HepG2 (cell line): Measurements from ENCODE around the gene MATR3. TPM values are rescaled to one million over a fixed set of nuclear protein-coding genes. Genes with fewer than 3 reads are reported as not detected.

ENCODE experiments used
- DNMT3B ChIP-seq: conservative IDR thresholded peaks from 2 replicates; pipeline ENCODE4 v1.6.1; 2016; ENCODE audit warnings: missing biosample characterization, control low read depth
- HDAC1 ChIP-seq: sonication (generic); formaldehyde crosslinking; IDR thresholded peaks from 2 replicates; pipeline ENCODE4 v1.5.1; 2020; ENCODE audit warnings: mild to moderate bottlenecking, missing genetic modification reagents
- KLF16 ChIP-seq, 2 experiments: sonication (generic) in 1 of 2; formaldehyde crosslinking in 1 of 2; IDR thresholded peaks; 2 replicates each; pipeline versions ENCODE4 v1.6.1 to v1.8.0; 2016 to 2023; ENCODE audit warnings: missing genetic modification reagents in 2 of 2, missing compliant biosample characterization in 1 of 2
- NPAS2 ChIP-seq: sonication (generic); formaldehyde crosslinking; IDR thresholded peaks from 2 replicates; pipeline ENCODE4 v1.8.0; 2022; ENCODE audit warnings: mild to moderate bottlenecking, missing genetic modification reagents, borderline replicate concordance
- RBAK ChIP-seq: sonication (generic); formaldehyde crosslinking; IDR thresholded peaks from 2 replicates; pipeline ENCODE4 v1.5.1; 2020; ENCODE audit warnings: mild to moderate bottlenecking, missing genetic modification reagents
- RFXANK ChIP-seq: IDR thresholded peaks from 2 replicates; pipeline ENCODE4 v1.6.1; 2016
- SCMH1 ChIP-seq: sonication (generic); formaldehyde crosslinking; IDR thresholded peaks from 2 replicates; pipeline ENCODE4 v1.9.0; 2021; ENCODE audit warnings: missing genetic modification reagents, mild to moderate bottlenecking, borderline replicate concordance
- SMARCE1 ChIP-seq: fragments of 450-650 bp; IDR thresholded peaks from 2 replicates; pipeline ENCODE4 v1.6.1; 2017; ENCODE audit warnings: borderline replicate concordance
- ZBTB20 ChIP-seq: sonication (generic); formaldehyde crosslinking; IDR thresholded peaks from 2 replicates; pipeline ENCODE4 v1.8.1; 2023; ENCODE audit warnings: missing genetic modification reagents, low read depth, mild to moderate bottlenecking, borderline replicate concordance
- ZBTB38 ChIP-seq: sonication (generic); formaldehyde crosslinking; IDR thresholded peaks from 2 replicates; pipeline ENCODE4 v1.5.1; 2020; ENCODE audit warnings: mild to moderate bottlenecking, missing genetic modification reagents
- ZFYVE20 ChIP-seq: sonication (generic); formaldehyde crosslinking; IDR thresholded peaks from 2 replicates; pipeline ENCODE4 v1.8.0; 2023; ENCODE audit warnings: low read depth, mild to moderate bottlenecking, moderate library complexity, missing genetic modification reagents, borderline replicate concordance
- ZNF180 ChIP-seq: sonication (generic); formaldehyde crosslinking; IDR thresholded peaks from 2 replicates; pipeline ENCODE4 v1.4.0; 2020; ENCODE audit warnings: low read depth, missing genetic modification reagents, borderline replicate concordance
- ZNF274 ChIP-seq: sonication (generic); formaldehyde crosslinking; IDR thresholded peaks from 2 replicates; pipeline ENCODE4 v1.5.1; 2020; ENCODE audit warnings: mild to moderate bottlenecking, missing genetic modification reagents
- ZNF317 ChIP-seq: sonication (generic); formaldehyde crosslinking; IDR thresholded peaks from 2 replicates; pipeline ENCODE4 v1.5.0; 2020; ENCODE audit warnings: mild to moderate bottlenecking, missing genetic modification reagents
- ZNF333 ChIP-seq: sonication (generic); formaldehyde crosslinking; IDR thresholded peaks from 2 replicates; pipeline ENCODE4 v1.4.0; 2020; ENCODE audit warnings: mild to moderate bottlenecking, missing genetic modification reagents, borderline replicate concordance
- ZNF530 ChIP-seq: sonication (generic); formaldehyde crosslinking; IDR thresholded peaks from 2 replicates; pipeline ENCODE4 v1.5.0; 2020; ENCODE audit warnings: low read depth, mild to moderate bottlenecking, missing genetic modification reagents
- ZNF552 ChIP-seq: sonication (generic); formaldehyde crosslinking; IDR thresholded peaks from 2 replicates; pipeline ENCODE4 v1.9.0; 2022; ENCODE audit warnings: missing genetic modification reagents, mild to moderate bottlenecking, borderline replicate concordance
- ZNF816 ChIP-seq: sonication (generic); formaldehyde crosslinking; IDR thresholded peaks from 2 replicates; pipeline ENCODE4 v1.8.0; 2022; ENCODE audit warnings: missing genetic modification reagents, mild to moderate bottlenecking, borderline replicate concordance
- polyA plus RNA-seq, 8 experiments: library from polyadenylated mRNA; depleted of rRNA in 3 of 8; stranded (reverse) in 7 of 8; unstranded in 1 of 8; fragments of >200 nt; fragmentation: Illumina TruSeq in 4 of 8; extraction: Trizol in 4 of 8; gene quantifications; 2 replicates each; pipeline versions ENCODE4 v1.2.1 to v1.2.3, GENCODE V29; 2011 to 2016; ENCODE audit warnings: low read depth in 4 of 8, missing spikeins in 1 of 8, mixed read lengths in 1 of 8; ENCODE audit not compliant: insufficient read depth in 1 of 8
- total RNA-seq, 5 experiments: library from RNA; depleted of rRNA; stranded (reverse); fragments of >200 nt; fragmentation: Illumina TruSeq; extraction: Trizol; gene quantifications; 2 replicates each; pipeline ENCODE4 v1.2.3, GENCODE V29; 2016; ENCODE audit warnings: low read depth in 1 of 5
- TF ChIP-seq, protein P1 (sequence below): sonication (generic); formaldehyde crosslinking; IDR thresholded peaks from 2 replicates; pipeline ENCODE4 v1.4.0; 2020; ENCODE audit warnings: missing genetic modification reagents
- TF ChIP-seq, protein P2 (sequence below): sonication (generic); formaldehyde crosslinking; IDR thresholded peaks from 2 replicates; pipeline ENCODE4 v1.4.0; 2020; ENCODE audit warnings: missing genetic modification reagents
- TF ChIP-seq, protein P3 (sequence below): sonication (generic); IDR thresholded peaks from 2 replicates; pipeline ENCODE4 v1.6.1; 2016; ENCODE audit warnings: low read depth, borderline replicate concordance
- TF ChIP-seq, protein P4 (sequence below): IDR thresholded peaks from 2 replicates; pipeline ENCODE4 v1.6.1; 2016; ENCODE audit warnings: mild to moderate bottlenecking, missing biosample characterization, missing genetic modification reagents

Gene MATR3
- total and polyA plus RNA-seq, 2 of the 13 experiments (the other 11 are each of a cell fraction or from before 2014, with no cell fraction given) = 94.2 to 341 TPM

DNA sequence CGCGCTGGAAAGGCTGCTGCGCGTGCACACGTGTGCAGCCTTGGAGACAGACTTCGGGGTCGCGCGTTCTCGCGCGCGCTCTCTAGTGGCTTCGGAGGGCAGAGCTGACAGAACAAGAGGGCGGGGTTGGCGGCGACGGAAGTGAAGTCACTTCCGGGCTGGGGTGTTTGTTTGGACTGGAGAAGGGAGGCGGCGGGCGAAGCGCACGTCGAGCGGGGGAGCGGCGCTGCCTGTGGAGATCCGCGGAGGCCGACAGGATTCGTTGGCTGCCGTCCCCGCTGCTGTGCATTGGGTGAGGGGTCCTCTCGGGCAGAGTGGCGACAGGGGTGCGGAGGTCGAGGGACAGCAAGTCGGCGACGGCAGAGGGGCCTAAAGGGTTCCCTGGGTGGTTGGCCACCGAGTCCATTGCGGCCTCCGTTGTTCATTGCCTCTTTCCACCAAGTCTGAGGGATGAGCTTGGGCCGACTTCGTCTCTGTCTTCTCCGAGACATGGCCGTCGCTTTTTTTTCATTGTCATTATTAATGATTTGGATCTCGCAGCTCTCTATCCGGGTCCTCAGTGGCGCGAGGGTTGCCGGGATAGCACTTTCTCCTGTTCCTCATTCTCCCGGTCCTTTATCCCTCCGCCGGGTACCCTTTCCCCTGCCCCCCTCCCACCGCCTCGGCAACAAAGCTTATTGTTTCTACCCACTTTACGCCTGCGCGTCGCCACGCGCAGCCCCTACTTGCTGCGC, 48.3 kb downstream of the MATR3 start, which contains the start of gene PAIP2 (continued):
- TF ChIP-seq, protein P1, sequence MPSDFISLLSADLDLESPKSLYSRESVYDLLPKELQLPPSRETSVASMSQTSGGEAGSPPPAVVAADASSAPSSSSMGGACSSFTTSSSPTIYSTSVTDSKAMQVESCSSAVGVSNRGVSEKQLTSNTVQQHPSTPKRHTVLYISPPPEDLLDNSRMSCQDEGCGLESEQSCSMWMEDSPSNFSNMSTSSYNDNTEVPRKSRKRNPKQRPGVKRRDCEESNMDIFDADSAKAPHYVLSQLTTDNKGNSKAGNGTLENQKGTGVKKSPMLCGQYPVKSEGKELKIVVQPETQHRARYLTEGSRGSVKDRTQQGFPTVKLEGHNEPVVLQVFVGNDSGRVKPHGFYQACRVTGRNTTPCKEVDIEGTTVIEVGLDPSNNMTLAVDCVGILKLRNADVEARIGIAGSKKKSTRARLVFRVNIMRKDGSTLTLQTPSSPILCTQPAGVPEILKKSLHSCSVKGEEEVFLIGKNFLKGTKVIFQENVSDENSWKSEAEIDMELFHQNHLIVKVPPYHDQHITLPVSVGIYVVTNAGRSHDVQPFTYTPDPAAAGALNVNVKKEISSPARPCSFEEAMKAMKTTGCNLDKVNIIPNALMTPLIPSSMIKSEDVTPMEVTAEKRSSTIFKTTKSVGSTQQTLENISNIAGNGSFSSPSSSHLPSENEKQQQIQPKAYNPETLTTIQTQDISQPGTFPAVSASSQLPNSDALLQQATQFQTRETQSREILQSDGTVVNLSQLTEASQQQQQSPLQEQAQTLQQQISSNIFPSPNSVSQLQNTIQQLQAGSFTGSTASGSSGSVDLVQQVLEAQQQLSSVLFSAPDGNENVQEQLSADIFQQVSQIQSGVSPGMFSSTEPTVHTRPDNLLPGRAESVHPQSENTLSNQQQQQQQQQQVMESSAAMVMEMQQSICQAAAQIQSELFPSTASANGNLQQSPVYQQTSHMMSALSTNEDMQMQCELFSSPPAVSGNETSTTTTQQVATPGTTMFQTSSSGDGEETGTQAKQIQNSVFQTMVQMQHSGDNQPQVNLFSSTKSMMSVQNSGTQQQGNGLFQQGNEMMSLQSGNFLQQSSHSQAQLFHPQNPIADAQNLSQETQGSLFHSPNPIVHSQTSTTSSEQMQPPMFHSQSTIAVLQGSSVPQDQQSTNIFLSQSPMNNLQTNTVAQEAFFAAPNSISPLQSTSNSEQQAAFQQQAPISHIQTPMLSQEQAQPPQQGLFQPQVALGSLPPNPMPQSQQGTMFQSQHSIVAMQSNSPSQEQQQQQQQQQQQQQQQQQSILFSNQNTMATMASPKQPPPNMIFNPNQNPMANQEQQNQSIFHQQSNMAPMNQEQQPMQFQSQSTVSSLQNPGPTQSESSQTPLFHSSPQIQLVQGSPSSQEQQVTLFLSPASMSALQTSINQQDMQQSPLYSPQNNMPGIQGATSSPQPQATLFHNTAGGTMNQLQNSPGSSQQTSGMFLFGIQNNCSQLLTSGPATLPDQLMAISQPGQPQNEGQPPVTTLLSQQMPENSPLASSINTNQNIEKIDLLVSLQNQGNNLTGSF (CRISPR knock-in tag) = no peak
- TF ChIP-seq SCMH1 (CRISPR knock-in tag) (no peak), ZNF816 (peak; percentile 75; the same call in 1 of the 2 replicates), ZNF317 (peak; percentile 84), SMARCE1 (no peak), DNMT3B (CRISPR knock-in tag) (no peak), ZNF333 (CRISPR knock-in tag) (peak; percentile 98), ZBTB20 (no peak; the same call in 1 of the 2 replicates), ZNF552 (CRISPR knock-in tag) (no peak), ZNF180 (no peak), ZBTB38 (peak; percentile 80; the same call in 1 of the 2 replicates), ZFYVE20 (CRISPR knock-in tag) (no peak), NPAS2 (CRISPR knock-in tag) (no peak), RFXANK (CRISPR knock-in tag) (no peak), RBAK (no peak), ZNF274 (peak; percentile 66), HDAC1 (peak; percentile 71), KLF16 (CRISPR knock-in tag; IDR thresholded peaks at IDR 0.05) (peak in 1 of 2 experiments; percentile 64; a peak in 1 of 4 replicates), ZNF530 (CRISPR knock-in tag) (no peak)
- TF ChIP-seq, protein P2, sequence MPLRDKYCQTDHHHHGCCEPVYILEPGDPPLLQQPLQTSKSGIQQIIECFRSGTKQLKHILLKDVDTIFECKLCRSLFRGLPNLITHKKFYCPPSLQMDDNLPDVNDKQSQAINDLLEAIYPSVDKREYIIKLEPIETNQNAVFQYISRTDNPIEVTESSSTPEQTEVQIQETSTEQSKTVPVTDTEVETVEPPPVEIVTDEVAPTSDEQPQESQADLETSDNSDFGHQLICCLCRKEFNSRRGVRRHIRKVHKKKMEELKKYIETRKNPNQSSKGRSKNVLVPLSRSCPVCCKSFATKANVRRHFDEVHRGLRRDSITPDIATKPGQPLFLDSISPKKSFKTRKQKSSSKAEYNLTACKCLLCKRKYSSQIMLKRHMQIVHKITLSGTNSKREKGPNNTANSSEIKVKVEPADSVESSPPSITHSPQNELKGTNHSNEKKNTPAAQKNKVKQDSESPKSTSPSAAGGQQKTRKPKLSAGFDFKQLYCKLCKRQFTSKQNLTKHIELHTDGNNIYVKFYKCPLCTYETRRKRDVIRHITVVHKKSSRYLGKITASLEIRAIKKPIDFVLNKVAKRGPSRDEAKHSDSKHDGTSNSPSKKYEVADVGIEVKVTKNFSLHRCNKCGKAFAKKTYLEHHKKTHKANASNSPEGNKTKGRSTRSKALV (CRISPR knock-in tag) = peak; percentile 28; the same call in 1 of the 2 replicates
- TF ChIP-seq, protein P3, sequence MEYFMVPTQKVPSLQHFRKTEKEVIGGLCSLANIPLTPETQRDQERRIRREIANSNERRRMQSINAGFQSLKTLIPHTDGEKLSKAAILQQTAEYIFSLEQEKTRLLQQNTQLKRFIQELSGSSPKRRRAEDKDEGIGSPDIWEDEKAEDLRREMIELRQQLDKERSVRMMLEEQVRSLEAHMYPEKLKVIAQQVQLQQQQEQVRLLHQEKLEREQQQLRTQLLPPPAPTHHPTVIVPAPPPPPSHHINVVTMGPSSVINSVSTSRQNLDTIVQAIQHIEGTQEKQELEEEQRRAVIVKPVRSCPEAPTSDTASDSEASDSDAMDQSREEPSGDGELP = no peak
- TF ChIP-seq, protein P4, sequence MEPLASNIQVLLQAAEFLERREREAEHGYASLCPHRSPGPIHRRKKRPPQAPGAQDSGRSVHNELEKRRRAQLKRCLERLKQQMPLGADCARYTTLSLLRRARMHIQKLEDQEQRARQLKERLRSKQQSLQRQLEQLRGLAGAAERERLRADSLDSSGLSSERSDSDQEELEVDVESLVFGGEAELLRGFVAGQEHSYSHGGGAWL = peak; percentile 79
